Parathyroid adenoma (tissue), 2 donors: ENCODE results near the gene WNT7A.
A peak's percentile ranks its signal among the peaks of the same experiment; 100 is the strongest.

Experiments
- H2AFZ ChIP-seq: fragments of 300-600 bp; sonication (generic); one replicate; pipeline ENCODE4 v1.7.0; 2017; ENCODE audit warnings: antibody characterized with exemption, mild to moderate bottlenecking
- H3K27ac ChIP-seq: fragments of 300-600 bp; sonication (generic); one replicate; pipeline ENCODE4 v1.7.0; 2017
- H3K27me3 ChIP-seq: fragments of 300-600 bp; sonication (generic); one replicate; pipeline ENCODE4 v1.7.0; 2017; ENCODE audit warnings: low read length; ENCODE audit not compliant: control insufficient read depth, insufficient read depth
- H3K36me3 ChIP-seq: fragments of 300-600 bp; sonication (generic); one replicate; pipeline ENCODE4 v1.7.0; 2017; ENCODE audit warnings: low read length; ENCODE audit not compliant: control insufficient read depth, insufficient read depth
- H3K4me1 ChIP-seq: fragments of 300-600 bp; sonication (generic); one replicate; pipeline ENCODE4 v1.7.0; 2017; ENCODE audit warnings: control low read depth
- H3K4me2 ChIP-seq: fragments of 300-600 bp; sonication (generic); one replicate; pipeline ENCODE4 v1.7.0; 2017; ENCODE audit warnings: low read length
- H3K4me3 ChIP-seq: fragments of 300-600 bp; sonication (generic); one replicate; pipeline ENCODE4 v1.7.0; 2017; ENCODE audit warnings: low read depth, low read length
- H3K79me2 ChIP-seq: fragments of 300-600 bp; sonication (generic); one replicate; pipeline ENCODE4 v1.7.0; 2017; ENCODE audit warnings: control low read depth
- H3K9ac ChIP-seq: fragments of 300-600 bp; sonication (generic); one replicate; pipeline ENCODE4 v1.7.0; 2017; ENCODE audit warnings: mild to moderate bottlenecking
- H3K9me3 ChIP-seq: fragments of 300-600 bp; sonication (generic); one replicate; pipeline ENCODE4 v1.7.0; 2017; ENCODE audit warnings: low read length; ENCODE audit not compliant: control insufficient read depth
- TF ChIP-seq, protein P1 (sequence below): fragments of 300-600 bp; sonication (generic); IDR thresholded peaks from one replicate; pipeline ENCODE4 v1.7.0; 2017; ENCODE audit warnings: antibody characterized with exemption, mild to moderate bottlenecking
- donor health status: primary hyperparathyroidism.

Gene WNT7A

DNA sequence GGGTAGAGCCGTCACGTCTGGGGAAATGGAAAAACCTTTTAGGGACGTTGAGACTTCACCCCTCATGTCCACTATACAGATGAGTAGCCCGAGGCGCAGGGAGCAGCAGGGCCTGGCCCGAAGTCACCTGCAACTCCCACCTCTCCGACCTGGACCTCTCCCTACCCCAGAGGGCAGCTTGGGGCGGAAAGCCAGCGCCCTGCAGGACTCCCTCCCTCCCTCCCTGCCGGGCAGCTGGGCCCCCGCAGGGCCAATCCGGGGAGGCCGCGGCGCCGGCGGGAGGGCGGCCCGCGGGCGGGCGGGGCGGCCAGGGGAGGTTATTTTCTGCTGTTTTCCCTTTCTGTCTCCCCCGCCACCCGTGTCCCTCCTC, 2.0 kb downstream of the WNT7A start:
- H3K36me3 ChIP-seq, result no peaks in the 10 kb centered on the region
- peak overlapping the region; percentile 61 for H3K4me2 ChIP-seq
- no peaks in the 10 kb centered on the region for H3K79me2 ChIP-seq
- no peak overlapping the region for H3K9ac ChIP-seq
- peaks cover 3% of the 10 kb centered on the region for H3K4me1 ChIP-seq
- TF ChIP-seq, protein P1, sequence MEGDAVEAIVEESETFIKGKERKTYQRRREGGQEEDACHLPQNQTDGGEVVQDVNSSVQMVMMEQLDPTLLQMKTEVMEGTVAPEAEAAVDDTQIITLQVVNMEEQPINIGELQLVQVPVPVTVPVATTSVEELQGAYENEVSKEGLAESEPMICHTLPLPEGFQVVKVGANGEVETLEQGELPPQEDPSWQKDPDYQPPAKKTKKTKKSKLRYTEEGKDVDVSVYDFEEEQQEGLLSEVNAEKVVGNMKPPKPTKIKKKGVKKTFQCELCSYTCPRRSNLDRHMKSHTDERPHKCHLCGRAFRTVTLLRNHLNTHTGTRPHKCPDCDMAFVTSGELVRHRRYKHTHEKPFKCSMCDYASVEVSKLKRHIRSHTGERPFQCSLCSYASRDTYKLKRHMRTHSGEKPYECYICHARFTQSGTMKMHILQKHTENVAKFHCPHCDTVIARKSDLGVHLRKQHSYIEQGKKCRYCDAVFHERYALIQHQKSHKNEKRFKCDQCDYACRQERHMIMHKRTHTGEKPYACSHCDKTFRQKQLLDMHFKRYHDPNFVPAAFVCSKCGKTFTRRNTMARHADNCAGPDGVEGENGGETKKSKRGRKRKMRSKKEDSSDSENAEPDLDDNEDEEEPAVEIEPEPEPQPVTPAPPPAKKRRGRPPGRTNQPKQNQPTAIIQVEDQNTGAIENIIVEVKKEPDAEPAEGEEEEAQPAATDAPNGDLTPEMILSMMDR, result no peak
- H2AFZ ChIP-seq, result peak overlapping the region; percentile 62
- no peaks in the 10 kb centered on the region for H3K9me3 ChIP-seq
- no peak overlapping the region for H3K4me3 ChIP-seq
- H3K27ac ChIP-seq, result no peak overlapping the region
- no peaks in the 10 kb centered on the region for H3K27me3 ChIP-seq

DNA sequence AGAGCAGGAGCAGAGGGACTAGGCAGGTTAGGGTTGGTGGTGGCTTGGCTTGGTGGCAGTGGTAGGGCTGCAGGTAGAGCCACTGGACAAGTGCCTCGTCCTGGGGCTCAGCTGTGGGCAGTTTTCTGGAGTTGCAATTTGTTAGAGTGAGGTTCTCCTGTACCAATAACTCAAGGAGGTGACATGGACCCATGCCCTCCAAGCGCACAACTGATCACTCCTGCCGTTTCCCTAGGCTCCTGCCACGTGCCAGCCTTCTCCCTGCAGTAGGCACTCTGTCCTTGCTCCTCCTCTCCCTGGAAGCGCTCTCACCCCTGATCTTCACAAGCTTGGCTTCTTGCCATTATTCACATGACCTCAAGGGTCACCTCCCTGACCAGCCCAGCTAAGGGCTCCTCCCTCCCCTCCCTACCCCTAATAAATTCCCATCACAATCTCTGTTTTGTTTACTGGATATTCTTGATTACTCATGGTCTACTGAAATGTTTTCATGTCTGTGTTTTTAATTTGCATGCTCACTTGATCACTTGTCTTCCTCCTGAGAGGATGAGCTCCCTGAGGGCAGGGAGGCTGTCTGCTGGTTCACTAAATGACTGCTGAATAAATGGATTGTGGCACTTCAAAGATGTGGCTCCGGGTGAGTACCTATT, 3.3 kb downstream of the WNT7A start:
- Histone ChIP-seq H3K9me3 (no peaks in the 10 kb centered on the region), H3K79me2 (no peaks in the 10 kb centered on the region), H3K27me3 (no peaks in the 10 kb centered on the region), H3K4me1 (peaks cover 3% of the 10 kb centered on the region), H3K4me2 (no peak overlapping the region), H3K4me3 (no peak overlapping the region), H2AFZ (no peak overlapping the region), H3K27ac (no peak overlapping the region), H3K9ac (no peak overlapping the region), H3K36me3 (no peaks in the 10 kb centered on the region)
- TF ChIP-seq, protein P1, result no peak

DNA sequence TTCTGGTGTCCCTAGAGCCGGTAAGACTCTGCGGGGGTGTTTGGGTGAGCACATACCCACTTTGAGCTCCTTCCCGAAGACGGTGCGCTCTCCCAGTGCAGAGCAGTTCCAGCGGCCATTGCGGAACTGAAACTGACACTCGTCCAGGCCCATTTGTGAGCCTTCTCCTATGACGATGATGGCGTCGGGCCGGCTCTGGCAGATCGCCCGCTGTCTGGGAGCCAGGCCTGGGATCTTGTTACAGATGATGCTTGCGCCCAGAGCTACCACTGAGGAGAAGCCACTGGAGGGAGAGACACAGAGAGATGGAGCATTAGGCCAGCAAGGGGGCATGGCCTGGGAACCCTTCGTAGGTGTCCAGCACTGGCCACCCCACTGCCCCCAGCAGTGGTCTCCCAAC, 5.0 kb downstream of the WNT7A start:
- TF ChIP-seq, protein P1, result no peak
- no peaks in the 10 kb centered on the region for H3K27me3 ChIP-seq

DNA sequence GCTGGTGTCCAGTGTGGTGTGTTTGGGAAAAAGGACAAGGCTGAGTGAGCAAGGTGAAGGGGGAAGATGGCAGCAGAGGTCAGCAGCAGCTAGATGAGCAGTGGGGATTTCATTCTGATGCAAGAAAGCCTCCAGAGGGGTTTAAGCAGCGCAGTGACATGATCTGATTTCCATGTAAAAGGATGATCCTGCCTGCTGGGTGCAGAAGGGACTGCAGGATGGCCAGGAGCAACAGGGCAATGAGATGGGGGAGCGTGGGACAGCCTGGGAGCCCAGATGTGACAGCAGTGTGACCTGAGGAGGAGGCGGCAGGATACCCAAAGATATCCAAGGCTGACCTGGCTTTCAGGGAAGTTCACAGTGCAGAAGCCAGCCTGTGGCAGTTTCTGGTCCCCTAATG, 6.1 kb downstream of the WNT7A start:
- H3K9me3 ChIP-seq, result no peaks in the 10 kb centered on the region
- H2AFZ ChIP-seq, result no peak overlapping the region
- no peaks in the 10 kb centered on the region for H3K79me2 ChIP-seq
- no peak overlapping the region for H3K4me3 ChIP-seq
- TF ChIP-seq, protein P1, result no peak
- no peak overlapping the region for H3K4me2 ChIP-seq
- peaks cover 3% of the 10 kb centered on the region for H3K4me1 ChIP-seq
- no peak overlapping the region for H3K27ac ChIP-seq
- no peak overlapping the region for H3K9ac ChIP-seq
- no peaks in the 10 kb centered on the region for H3K36me3 ChIP-seq
- H3K27me3 ChIP-seq, result no peaks in the 10 kb centered on the region

More for the DNA sequence above, 5.0 kb downstream of the WNT7A start:
- no peak overlapping the region for H3K4me2 ChIP-seq
- no peak overlapping the region for H3K4me3 ChIP-seq
- no peak overlapping the region for H3K27ac ChIP-seq
- no peaks in the 10 kb centered on the region for H3K79me2 ChIP-seq
- no peak overlapping the region for H3K9ac ChIP-seq
- no peaks in the 10 kb centered on the region for H3K36me3 ChIP-seq
- no peaks in the 10 kb centered on the region for H3K9me3 ChIP-seq
- H2AFZ ChIP-seq, result no peak overlapping the region
- H3K4me1 ChIP-seq, result peaks cover 3% of the 10 kb centered on the region

DNA sequence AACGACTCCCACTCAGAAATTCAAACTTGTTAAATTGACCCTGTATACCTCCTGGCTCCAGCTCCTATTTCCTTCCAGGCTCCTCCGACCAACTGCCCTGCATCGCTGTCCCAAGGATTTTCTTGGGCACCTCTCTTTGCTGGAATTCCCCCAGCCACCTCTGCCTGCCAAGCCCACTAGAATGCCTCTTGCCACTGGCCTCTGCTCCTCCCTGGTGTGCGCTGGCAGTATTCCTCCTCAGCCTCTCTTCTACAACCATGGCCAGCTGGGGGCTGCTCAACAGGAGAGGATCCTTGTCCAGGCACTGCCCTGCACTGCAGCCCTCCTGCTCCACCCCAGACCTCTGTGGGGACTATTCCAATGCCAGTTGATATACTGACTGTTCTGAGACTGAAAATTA, 7.4 kb downstream of the WNT7A start:
- no peak overlapping the region for H3K27ac ChIP-seq

More for the DNA sequence above, 7.4 kb downstream of the WNT7A start:
- TF ChIP-seq, protein P1, result no peak
- Histone ChIP-seq H3K79me2 (no peaks in the 10 kb centered on the region), H3K4me3 (no peak overlapping the region), H3K4me2 (no peak overlapping the region), H3K9me3 (no peaks in the 10 kb centered on the region), H3K36me3 (no peaks in the 10 kb centered on the region), H3K9ac (no peak overlapping the region), H3K4me1 (no peaks in the 10 kb centered on the region), H3K27me3 (no peaks in the 10 kb centered on the region), H2AFZ (no peak overlapping the region)
